Measurements from ENCODE around the gene CDYL. TPM values are rescaled to one million over a fixed set of nuclear protein-coding genes. Genes with fewer than 3 reads are reported as not detected.

CDYL gene
- polyA plus RNA-seq, 3 donors from 2014 or later, result 4.0 to 19.9 (median 13.4) TPM

DNA sequence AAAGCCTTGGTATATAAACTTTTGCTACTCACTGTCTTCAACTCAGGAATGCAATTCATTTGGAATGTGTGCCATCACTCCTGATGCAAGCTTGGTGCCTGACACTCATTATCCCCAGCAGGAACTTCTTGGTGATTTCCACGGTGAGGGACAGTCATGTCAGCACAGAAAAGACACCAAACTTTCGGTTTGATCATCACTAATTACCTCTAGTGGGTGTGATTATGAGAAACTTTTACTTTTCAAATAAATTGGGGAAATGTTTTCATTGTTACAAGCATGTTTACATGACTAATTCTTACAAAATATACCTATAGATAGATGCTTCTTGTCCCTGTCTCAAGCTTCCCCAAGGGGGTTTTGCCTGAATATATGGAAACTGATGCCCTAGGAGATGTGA is 186.7 kb downstream of the CDYL start:
- H3K4me1 Mint-ChIP-seq, result no peaks in the 10 kb centered on the region
- H3K27ac Mint-ChIP-seq, result no peak overlapping the region
- peaks cover 0 to 7% (median 4%) of the 10 kb centered on the region in 3 donors for H3K27me3 Mint-ChIP-seq (ENCODE audit: low read depth in 3 of 3)
- H3K36me3 Mint-ChIP-seq, result no peaks in the 10 kb centered on the region
- no peak for DNase-seq
- H3K9me3 Mint-ChIP-seq, result no peaks in the 10 kb centered on the region
- H3K4me3 Mint-ChIP-seq, result no peak overlapping the region

DNA sequence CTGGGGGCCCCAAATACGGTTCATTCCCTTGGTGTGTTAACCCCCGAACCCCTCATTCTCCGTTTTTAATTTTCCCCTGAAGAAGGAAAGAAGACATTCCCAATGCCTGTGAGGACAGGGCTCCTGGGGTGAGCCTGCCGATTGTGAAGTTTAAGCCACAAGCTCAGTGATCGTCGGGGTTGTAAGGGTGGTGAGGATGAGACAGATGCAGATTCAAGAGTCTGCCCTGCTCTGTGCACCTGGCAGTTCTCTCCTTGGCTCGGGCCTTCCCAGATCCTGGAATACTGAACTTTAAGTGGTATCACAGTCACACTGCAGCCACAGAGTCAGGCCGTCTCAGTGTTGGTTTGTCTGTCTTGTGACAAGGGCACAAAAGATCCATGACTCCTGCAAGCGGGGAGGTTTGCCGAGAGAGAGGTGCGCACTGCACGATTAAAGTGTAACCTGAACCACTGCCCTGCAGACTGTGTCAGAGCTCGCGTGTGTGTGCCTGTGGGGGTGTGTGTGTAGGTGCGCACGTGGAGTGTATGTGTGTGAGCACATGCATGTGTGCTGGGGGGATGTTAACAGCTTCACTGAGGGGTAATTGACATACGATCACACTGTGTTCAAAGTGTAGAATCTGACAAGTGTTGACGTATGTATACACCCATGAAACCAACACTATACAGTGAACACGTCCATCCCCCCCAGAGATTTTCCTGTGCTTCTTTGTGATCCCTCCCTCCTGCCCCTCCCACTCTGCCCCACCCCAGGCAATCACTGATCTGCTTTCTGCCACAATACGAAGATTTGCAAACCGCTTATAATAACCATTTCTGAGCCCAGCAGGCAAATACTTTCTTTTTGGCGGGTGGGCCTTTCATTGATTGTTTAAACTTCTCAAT is 188.7 kb downstream of the CDYL start:
- Mint-ChIP-seq H3K27me3 (ENCODE audit: low read depth in 3 of 3) (peaks cover 0 to 7% (median 4%) of the 10 kb centered on the region in 3 donors), H3K4me1 (no peaks in the 10 kb centered on the region), H3K27ac (no peak overlapping the region), H3K4me3 (no peak overlapping the region), H3K9me3 (no peaks in the 10 kb centered on the region), H3K36me3 (no peaks in the 10 kb centered on the region)
- DNase-seq, result no peak

DNA sequence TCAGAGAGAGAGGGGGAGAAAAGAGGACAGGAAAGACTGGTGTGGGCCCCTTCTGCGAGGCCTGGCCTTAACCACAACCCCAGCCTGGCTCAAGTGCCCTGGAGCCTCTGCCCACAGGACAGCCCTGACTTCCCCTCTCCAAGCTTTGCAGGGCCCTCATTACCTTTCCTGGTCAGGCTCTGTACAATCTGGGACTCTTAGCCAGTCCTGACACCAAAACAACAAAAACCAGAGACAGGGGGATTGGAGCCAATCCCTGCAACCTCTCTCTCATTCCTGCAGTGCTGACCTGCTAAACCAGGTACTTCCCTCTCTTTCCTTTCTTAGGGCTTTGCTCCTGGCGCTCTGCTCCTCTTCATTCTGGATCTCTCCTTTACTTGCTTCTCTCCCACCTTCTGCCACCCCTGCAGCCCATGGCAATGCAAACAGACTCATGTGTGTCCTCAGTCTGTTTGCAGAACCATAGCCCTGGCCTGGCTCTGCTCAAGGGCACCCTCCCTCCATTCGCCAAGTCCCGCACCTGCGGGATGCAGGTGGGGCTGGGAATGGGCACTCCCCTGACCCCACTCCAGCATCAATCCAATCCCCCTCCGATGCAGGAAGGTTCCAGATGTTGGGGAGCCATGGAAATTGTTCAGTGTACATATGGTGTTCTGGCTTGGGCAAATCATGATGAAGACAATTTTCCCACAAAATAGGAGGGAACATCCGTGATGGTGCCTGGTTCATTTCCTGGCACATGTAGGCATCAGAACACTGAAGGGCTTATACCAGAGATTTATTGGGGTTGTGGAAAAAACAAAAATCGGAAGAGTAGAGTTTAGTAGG is 189.6 kb downstream of the CDYL start:
- Mint-ChIP-seq H3K4me3 (no peak overlapping the region), H3K27ac (no peak overlapping the region), H3K27me3 (ENCODE audit: low read depth in 3 of 3) (peaks cover 0 to 10% (median 4%) of the 10 kb centered on the region in 3 donors), H3K9me3 (no peaks in the 10 kb centered on the region), H3K4me1 (no peaks in the 10 kb centered on the region), H3K36me3 (no peaks in the 10 kb centered on the region)
- DNase-seq, result no peak

DNA sequence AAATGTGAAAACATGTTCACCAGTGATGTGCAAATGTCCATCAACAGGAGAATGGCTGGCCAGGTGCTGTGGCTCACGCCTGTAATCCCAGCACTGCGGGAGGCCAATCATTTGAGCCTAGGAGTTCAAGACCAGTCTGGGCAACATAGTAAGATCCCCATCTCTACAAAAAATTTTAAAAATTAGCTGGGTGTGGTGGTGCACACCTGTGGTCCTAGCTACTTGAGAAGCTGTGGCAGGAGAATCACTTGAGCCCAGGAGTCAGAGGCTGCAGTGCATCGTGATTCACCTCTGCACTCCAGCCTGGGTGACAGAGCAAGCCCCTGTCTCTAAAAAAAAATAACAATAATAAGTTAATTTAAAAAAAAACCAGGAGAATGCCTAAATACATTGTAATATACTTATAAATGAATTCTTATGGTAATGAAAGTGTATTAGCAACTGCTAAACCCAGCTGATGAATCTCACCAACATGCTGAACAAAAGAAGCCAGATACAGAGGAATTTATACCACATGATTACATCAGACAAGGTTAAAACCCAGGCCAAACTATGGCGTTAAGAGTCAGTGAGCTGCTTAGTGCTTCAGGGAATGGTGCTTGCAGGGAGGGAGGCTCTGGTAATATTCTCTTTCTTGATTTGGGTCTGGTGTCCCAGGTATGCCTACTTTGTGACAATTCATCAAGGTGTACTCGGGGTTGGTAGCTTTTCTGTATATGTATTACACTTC is 191.3 kb downstream of the CDYL start:
- H3K4me1 Mint-ChIP-seq, result no peaks in the 10 kb centered on the region

DNA sequence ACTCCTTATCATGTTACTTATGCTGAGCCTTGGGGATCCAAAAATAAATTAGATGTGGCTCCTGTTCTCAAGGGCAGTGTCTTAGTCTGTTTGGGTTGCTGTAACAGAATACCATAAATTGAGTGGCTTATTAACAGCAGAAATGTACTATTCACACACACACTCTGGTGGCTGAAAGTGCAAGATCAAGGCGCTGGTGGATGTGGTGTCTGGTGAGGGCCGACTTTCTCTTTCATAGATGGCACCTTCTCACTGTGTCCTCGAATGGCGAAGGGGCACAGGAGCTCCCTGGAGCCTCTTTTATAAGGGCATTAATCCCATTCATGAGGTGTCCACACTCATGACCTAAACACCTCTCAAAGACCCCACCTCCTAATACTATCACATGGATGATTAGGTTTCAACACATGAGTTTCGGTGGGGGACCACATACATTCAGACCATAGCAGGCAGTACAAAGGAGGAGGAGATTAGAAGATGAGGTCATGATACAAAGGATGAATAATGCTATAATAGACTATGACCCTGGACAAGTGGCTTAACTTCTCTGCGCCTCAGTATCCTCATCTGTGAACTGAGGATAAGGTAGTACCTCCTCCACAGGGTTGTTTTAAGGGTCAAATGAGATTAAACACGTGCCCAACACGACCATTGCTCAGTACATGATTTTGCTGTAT is 193.5 kb downstream of the CDYL start:
- H3K4me3 Mint-ChIP-seq, result no peak overlapping the region
- H3K27me3 Mint-ChIP-seq (ENCODE audit: low read depth in 3 of 3), result peaks cover 2 to 10% (median 4%) of the 10 kb centered on the region in 3 donors
- no peak overlapping the region for H3K27ac Mint-ChIP-seq
- DNase-seq, result no peak
- no peaks in the 10 kb centered on the region for H3K9me3 Mint-ChIP-seq
- no peaks in the 10 kb centered on the region for H3K4me1 Mint-ChIP-seq
- H3K36me3 Mint-ChIP-seq, result no peaks in the 10 kb centered on the region

More for the DNA sequence above, 191.3 kb downstream of the CDYL start:
- Mint-ChIP-seq H3K9me3 (no peaks in the 10 kb centered on the region), H3K27me3 (ENCODE audit: low read depth in 3 of 3) (peaks cover 2 to 12% (median 4%) of the 10 kb centered on the region in 3 donors), H3K27ac (no peak overlapping the region), H3K4me3 (no peak overlapping the region), H3K36me3 (no peaks in the 10 kb centered on the region)
- no peak for DNase-seq

DNA sequence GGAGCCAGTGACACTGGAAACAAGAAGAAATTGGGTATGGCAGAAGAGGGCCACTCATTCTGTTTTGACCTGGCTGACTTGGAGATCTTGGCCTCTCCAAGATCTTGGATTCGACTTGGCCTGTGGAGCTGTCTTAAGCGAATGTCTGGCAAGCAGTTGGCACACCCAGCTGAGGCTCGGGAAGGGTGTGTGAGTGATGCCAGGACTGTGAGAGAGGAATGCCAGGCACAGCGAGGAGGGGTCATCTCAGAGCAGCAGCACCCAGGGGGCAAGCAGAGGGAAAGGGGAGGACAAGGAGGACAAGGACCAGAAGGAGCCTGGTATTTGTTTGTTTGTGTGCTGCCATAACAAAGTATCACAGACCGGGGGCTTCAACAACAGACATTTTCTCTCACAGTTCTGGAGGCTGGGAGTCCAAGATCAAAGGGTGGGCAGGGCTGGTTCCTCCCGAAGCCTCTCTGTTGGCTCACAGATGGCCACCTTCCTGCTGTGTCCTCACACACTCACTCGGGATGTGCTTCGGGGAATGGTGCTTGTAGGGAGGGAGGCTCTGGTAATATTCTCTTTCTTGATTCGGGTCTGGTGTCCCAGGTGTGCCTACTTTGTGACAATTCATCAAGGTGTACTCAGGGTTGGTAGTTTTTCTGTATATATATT is 194.7 kb downstream of the CDYL start:
- DNase-seq, result no peak
- no peaks in the 10 kb centered on the region for H3K9me3 Mint-ChIP-seq
- H3K4me1 Mint-ChIP-seq, result no peaks in the 10 kb centered on the region
- peaks cover 1 to 5% (median 3%) of the 10 kb centered on the region in 3 donors for H3K27me3 Mint-ChIP-seq (ENCODE audit: low read depth in 3 of 3)
- no peak overlapping the region for H3K4me3 Mint-ChIP-seq
- H3K36me3 Mint-ChIP-seq, result no peaks in the 10 kb centered on the region
- no peak overlapping the region for H3K27ac Mint-ChIP-seq

DNA sequence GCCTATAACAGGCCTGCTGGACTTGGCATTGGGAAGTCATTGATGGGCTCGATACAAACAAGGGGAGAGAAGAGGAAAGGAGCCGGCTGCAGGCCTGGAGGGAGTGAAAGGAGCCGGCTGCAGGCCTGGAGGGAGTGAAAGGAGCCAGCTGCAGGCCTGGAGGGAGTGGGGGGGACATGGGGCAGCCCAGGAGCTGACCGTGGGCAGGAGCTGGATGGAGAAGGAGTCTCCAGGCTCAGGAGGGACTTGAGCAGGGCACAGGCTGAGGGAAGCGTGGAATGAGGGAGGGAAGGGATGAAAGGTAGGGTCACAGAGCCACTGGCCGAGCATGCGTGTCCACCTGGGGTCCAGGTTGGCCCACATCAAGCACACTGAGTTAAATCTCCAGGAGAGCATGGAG is 195.6 kb downstream of the CDYL start:
- Mint-ChIP-seq H3K4me3 (no peak overlapping the region), H3K27me3 (ENCODE audit: low read depth in 3 of 3) (peaks cover 0 to 5% (median 3%) of the 10 kb centered on the region in 3 donors), H3K36me3 (no peaks in the 10 kb centered on the region), H3K9me3 (peaks cover 0 to 2% (median 0%) of the 10 kb centered on the region in 6 donors), H3K27ac (no peak overlapping the region), H3K4me1 (no peaks in the 10 kb centered on the region)
- DNase-seq, result no peak

DNA sequence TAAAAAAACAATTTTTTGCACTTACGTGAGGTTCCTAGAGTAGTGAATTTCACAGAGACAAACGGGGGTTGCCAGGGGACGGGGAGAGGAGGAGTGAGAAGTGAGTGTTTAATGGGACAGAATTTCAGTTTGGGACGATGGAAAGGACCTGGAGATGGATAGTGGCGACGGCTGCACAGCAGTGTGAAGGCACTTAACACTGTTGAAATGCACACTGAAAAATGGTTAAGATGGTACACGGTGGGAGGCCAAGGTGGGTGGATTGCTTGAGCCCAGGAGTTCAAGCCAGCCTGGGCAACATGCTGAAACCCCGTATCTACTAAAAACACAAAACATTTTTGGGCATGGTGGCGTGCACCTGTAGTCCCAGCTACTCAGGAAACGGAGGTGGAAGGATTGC is 196.2 kb downstream of the CDYL start:
- Mint-ChIP-seq H3K4me3 (no peak overlapping the region), H3K27me3 (ENCODE audit: low read depth in 3 of 3) (peaks cover 0 to 5% (median 3%) of the 10 kb centered on the region in 3 donors), H3K36me3 (no peaks in the 10 kb centered on the region), H3K9me3 (peaks cover 0 to 6% (median 0%) of the 10 kb centered on the region in 6 donors), H3K27ac (no peak overlapping the region), H3K4me1 (no peaks in the 10 kb centered on the region)
- DNase-seq, result no peak

DNA sequence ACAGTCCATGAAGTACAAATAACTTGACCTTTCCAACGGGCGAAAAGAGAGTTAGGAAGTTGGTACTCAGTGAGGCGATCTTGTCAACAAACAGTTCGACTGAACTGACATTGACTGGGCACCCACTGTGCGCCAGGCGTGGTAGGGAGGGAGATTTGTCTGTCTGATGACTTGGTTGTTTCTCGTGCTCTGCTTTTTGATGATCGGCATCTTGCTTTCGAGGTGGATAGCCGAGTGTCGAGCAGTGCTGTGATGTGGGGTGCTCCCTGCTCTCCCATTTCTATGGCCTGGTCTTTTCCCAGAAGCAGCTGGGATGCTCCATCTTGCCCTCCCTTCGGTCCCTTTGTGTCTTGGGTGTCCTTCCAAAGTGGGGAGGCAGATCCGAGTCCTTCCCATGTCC is 197.2 kb downstream of the CDYL start:
- Mint-ChIP-seq H3K36me3 (peaks cover 0 to 3% (median 0%) of the 10 kb centered on the region in 3 donors), H3K4me3 (no peak overlapping the region), H3K4me1 (no peaks in the 10 kb centered on the region), H3K27me3 (ENCODE audit: low read depth in 3 of 3) (peaks cover 2 to 5% (median 3%) of the 10 kb centered on the region in 3 donors), H3K9me3 (peaks cover 0 to 7% (median under 1%) of the 10 kb centered on the region in 6 donors), H3K27ac (no peak overlapping the region)
- no peak for DNase-seq

DNA sequence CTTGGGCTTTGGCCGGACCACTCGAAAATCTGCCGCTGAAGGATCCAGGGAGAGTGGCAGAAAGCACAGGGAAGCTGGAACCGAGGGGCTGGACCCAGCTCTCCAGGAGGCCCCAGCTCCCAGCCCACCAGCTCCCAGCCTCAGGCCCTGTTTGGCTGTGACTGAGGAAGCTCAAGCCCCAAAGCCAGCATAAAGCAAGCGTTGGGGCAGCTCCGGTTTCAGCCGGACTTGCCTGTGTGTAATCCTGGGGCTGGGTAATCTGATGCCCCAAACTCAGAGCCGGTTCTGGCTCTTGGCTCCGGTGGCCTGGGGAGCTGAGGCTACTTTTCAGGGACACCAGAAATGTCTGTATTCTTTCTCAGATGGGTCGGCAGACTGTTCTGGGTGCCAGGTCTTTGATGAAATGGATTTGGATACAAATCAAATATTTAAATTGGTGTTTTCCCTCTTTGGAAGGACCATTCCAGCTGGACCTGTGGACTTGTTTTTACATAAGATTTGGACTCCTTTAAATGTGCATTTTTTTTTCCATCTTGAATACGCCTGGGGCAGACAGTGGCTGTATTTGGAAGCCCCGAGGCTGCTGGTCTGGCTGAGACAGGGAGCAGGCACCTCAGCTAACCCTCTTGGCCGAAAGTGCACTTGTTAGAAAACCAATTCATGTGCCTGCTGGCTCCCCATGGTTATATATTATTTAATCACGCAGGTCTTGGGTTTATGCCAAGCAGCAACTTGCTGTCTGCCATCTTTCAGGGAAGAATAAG is 198.0 kb downstream of the CDYL start:
- peaks cover 0 to 15% (median 7%) of the 10 kb centered on the region in 6 donors for H3K9me3 Mint-ChIP-seq
- H3K4me1 Mint-ChIP-seq, result no peaks in the 10 kb centered on the region
- no peak overlapping the region for H3K27ac Mint-ChIP-seq
- peaks cover 2 to 6% (median 5%) of the 10 kb centered on the region in 3 donors for H3K27me3 Mint-ChIP-seq (ENCODE audit: low read depth in 3 of 3)
- DNase-seq, result no peak
- peaks cover 0 to 3% (median 0%) of the 10 kb centered on the region in 3 donors for H3K36me3 Mint-ChIP-seq
- H3K4me3 Mint-ChIP-seq, result no peak overlapping the region

DNA sequence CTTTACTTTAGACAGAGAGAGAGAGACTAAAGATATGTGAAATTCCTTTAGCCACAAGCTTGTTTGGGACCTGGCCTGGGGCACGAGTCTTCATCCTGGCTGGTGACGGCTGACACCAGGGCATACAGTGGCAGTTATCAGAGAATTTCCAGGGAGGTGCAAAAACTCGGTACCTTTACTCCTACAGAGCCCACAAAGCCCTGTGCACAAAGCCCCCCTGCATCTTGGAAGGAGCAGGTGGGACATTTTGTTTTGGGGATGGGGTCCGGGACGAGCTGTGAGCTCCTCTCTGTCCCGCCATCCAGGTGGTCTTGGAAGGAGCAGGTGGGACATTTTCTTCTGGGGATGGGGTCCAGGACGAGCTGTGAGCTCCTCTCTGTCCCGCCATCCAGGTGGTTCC is 198.8 kb downstream of the CDYL start:
- DNase-seq, result no peak
- H3K36me3 Mint-ChIP-seq, result peaks cover 0 to 8% (median 3%) of the 10 kb centered on the region in 3 donors
- peaks cover 0 to 21% (median 13%) of the 10 kb centered on the region in 6 donors for H3K9me3 Mint-ChIP-seq
- H3K27ac Mint-ChIP-seq, result no peak overlapping the region
- no peak overlapping the region for H3K4me3 Mint-ChIP-seq
- peaks cover 2 to 6% (median 5%) of the 10 kb centered on the region in 3 donors for H3K27me3 Mint-ChIP-seq (ENCODE audit: low read depth in 3 of 3)
- no peaks in the 10 kb centered on the region for H3K4me1 Mint-ChIP-seq

DNA sequence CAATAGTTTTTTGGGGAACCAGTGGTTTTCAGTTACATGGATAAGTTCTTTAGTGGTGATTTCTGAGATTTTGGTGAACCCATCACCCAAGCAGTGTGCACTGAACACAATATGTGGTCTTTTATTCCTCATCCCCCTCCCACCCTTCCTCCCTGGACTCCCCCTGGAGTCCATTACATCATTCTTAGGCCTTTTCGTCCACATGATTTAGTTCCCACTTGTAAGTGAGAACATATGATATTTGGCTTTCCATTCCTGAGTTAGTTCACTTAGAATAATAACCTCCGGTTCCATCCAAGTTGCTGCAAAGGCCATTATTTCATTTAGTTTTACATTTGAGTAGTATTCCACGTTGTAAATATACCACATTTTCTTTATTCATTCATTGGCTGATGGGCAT is 199.3 kb downstream of the CDYL start:
- Mint-ChIP-seq H3K9me3 (peaks cover 0 to 24% (median 13%) of the 10 kb centered on the region in 6 donors), H3K27ac (no peak overlapping the region)

More for the DNA sequence above, 199.3 kb downstream of the CDYL start:
- peaks cover 2 to 6% (median 4%) of the 10 kb centered on the region in 3 donors for H3K27me3 Mint-ChIP-seq (ENCODE audit: low read depth in 3 of 3)
- no peaks in the 10 kb centered on the region for H3K4me1 Mint-ChIP-seq
- DNase-seq, result no peak
- H3K36me3 Mint-ChIP-seq, result peaks cover 0 to 11% (median 3%) of the 10 kb centered on the region in 3 donors
- H3K4me3 Mint-ChIP-seq, result no peak overlapping the region

Data from immature natural killer cell (primary cell).